Activated T-helper 1 cell treated with Interleukin-2 at 50 U/mL for 16 hours (primary cell): Measurements from ENCODE around the gene TRIM10.

ENCODE experiments used
- DNase-seq: peaks from one replicate; pipeline ENCODE4 v3.0.0-alpha.2; 2020; ENCODE audit warnings: low read depth

The TRIM10 gene, protein sequence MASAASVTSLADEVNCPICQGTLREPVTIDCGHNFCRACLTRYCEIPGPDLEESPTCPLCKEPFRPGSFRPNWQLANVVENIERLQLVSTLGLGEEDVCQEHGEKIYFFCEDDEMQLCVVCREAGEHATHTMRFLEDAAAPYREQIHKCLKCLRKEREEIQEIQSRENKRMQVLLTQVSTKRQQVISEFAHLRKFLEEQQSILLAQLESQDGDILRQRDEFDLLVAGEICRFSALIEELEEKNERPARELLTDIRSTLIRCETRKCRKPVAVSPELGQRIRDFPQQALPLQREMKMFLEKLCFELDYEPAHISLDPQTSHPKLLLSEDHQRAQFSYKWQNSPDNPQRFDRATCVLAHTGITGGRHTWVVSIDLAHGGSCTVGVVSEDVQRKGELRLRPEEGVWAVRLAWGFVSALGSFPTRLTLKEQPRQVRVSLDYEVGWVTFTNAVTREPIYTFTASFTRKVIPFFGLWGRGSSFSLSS

GRCh38 chr6:30160785-30161531 is at the start of gene TRIM10:
Gene TRIM10, minus strand, starts transcription at chr6:30161211. Its CDS starts 353 bp downstream, at chr6:30160858.
- no peak for DNase-seq

- DNase-seq: no peak
Measured at GRCh38 chr6:30207619-30208295, 46.7 kb upstream of the TRIM10 start.

- no peak for DNase-seq
Measured at GRCh38 chr6:30206799-30207618, 46.0 kb upstream of the TRIM10 start.

GRCh38 chr6:30206152-30206551 is 45.1 kb upstream of the TRIM10 start:
- DNase-seq: no peak

DNA sequence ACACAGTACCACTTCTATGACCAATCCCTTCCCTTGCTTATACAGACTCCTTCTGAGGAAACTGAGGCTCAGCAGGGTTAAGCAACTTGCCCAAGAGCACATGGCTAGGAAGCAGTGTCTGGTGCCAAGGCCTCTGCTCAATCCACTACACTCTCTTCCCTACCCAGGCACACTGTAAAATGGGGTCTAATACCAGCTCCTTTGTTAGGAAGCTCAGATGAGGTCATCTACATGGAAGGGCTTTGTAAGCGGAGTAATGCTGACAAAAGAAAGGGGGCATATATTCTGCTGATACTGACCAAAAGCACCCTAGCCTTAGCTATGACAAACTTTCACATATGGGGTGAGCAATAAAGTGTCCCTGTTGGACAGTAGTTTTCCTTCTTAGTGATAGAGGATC is 43.1 kb upstream of the TRIM10 start:
- no peak for DNase-seq

DNA sequence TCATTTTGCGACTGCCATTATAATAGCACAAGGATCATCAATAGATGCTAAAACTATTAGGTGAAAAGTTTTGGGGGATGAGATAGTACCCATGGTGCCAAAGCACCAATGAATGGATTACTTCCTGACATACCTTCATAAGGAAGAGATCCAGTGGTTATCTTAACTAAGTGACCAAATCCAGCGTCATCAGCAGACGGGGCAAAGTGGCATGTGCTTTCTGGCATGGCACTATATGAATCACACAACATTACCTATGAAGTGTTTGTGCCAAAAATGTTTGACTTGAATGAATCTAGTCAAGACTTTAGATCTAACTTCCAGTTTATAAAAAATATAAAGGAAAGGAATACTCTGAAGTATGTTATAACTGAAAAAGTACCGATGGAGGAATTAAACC is 41.4 kb upstream of the TRIM10 start:
- no peak for DNase-seq

DNA sequence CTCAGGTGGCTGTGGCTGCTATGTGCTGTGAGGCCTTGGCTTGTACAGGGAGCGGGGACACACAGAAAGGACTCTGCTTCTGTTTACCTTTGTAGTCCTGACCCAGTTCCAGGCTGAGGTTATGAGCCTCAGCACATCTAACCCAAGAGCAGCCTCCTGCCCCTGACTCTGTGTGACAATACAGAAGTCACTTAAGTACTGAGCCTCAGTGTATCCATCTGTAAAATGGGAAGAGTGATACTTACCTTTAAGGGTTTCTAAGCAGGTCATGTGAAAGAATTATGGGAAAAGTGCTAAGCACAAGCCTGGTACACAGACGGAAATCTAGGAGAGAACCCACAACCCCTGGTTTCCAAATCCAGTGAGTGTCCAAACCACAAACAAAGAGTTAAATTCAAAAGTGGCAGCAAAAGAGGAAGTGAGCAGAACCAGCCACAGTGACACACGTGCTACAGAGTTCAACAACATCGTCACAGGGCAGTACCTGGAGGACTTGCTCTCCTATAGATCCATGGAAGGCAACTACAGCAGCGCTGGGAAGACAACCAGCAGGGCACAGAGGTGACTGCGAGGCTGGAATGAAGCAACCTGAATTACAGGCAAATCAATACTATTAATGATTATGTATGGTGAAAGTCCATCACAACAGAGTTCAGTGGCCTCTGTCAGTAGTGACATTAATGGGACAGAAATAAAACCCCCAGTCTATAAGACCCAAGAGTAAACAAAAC is 39.7 kb upstream of the TRIM10 start:
- DNase-seq: no peak

GRCh38 chr6:30198166-30199084 is 37.4 kb upstream of the TRIM10 start:
- no peak for DNase-seq

- no peak for DNase-seq
Measured at GRCh38 chr6:30196376-30196775, 35.4 kb upstream of the TRIM10 start.

DNA sequence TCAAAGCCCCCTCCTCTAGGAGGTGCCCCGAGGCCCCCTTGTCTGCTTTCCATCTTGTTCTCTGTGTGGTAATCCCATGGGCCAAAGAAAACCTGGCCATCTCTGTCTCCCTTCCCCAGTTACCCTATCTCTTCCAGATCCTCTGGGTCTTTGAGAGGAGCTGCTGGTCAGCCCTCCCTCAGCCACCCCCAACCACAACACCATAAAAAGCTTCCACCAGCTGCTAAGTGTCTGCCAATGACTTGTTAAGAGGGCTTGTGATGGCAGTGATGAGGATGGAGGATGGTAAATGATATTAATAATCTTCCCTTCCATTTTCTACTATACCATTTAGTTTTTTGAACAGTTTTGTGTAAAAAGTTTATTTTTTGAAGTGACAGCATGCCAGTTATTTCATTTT is 34.9 kb upstream of the TRIM10 start:
- DNase-seq: no peak

DNA sequence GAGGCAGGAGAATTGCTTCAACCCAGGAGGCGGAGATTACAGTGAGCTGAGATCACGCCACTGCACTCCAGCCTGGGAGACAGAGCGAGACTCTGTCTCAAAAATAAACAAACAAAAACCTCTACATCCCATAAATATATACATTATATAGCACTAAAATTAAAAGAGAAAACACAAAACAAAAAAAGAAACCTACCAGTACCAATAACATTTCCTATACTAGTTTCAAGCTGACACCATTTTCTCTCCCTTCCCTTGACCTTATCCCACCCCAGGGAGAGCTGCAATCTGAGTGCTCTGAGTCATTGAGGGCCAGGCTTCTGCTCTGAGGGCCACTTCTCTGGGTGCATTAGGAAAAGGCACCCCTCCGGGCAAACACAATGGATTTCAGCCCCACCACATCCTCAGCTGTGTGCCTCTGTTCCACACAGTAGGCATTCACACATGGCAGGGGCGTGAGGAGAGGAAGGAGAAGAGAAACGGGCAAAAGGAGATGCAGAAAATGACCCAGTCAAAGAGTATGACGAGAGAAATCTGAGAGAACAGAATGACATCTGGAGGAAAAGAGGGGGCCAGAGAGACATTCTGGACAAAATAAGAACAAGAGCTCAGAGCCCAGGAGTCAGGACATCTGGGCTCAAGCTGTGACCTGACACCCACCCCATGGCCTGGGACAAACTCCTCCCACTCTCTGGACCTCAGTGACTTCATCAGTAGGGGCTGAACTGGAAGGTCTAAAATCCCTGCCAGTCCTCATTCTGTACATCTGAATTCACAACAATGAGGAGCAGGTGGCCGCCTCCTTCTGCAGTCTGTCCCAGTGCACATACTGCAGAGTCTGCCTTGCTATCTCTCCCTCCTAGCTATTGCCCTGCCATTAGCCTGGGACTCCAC is 34.0 kb upstream of the TRIM10 start:
- no peak for DNase-seq

GRCh38 chr6:30192076-30192475 is 31.1 kb upstream of the TRIM10 start:
- DNase-seq: no peak

DNA sequence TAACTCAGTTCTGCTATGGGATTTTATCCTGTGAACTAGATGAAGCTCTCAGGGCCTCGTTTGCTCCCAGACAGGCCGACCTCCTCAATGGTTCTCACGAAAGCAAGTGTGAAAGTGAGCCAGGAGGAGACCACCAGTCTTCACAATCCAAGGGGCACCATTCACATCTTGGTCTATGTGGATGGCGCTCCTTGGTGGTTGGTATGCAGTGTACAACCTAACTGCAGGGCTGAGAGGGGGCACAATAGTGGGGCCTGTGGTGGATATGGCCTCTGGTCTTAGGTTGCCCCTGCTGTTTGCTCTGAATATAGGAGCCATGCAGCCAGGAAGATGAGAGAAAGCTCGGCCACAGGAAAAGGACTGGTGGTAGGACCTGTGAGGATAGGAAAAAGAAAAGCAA is 27.5 kb upstream of the TRIM10 start:
- no peak for DNase-seq

- DNase-seq: no peak
Measured at GRCh38 chr6:30185846-30186484, 25.0 kb upstream of the TRIM10 start.

DNA sequence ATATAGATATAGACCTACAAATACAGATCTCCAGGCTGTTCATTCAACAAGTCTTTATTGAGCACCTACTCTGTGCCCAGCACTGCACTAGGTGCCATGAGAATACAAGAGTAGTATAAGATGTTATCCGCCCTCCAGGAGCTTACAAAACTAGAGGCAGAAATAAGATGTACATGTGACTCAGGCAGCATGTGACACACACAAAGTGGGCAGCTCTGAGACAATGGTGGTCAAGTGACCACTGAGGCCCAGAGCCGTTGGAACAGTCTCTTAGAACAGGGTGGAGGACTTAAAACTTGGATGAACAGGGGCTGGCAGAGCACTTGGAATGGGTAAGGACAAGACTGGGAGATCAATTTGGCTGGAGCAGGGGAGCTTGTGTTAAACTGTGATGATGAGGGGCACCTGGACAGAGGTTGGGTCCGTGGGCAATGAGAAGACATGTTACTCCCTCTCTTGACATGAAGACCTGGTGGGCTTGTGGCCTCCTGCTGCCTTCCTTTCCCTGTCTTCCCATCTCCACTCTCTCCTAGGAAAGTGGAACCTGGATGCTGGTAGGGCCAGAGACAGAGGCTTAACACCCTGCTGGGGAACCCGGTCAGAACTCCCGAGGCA is 23.5 kb upstream of the TRIM10 start:
- DNase-seq: no peak

GRCh38 chr6:30180145-30180544 is 19.1 kb upstream of the TRIM10 start:
- no peak for DNase-seq

DNA sequence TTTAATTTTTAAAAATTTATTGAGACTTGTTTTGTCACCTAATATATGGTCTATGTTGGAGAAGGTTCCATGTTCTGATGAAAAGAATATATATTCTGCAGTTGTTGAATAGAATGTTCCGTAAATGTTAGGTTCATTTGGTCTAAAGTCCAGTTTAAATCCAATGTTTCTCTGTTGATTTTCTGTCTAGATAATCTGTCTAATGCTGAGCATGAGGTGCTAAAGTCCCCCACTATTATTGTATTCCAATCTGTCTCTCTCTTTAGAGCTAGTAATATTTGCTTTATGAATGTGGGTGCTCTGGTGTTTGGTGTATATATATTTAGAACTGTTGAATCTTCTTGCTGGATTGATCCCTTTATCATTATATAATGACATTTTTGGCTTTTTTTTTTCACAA is 17.8 kb upstream of the TRIM10 start:
- no peak for DNase-seq

GRCh38 chr6:30175765-30176164 is 14.8 kb upstream of the TRIM10 start:
- no peak for DNase-seq
